Hepatocyte (in vitro differentiated cells): ENCODE results near the gene ZNF146. TPM values are rescaled to one million over a fixed set of nuclear protein-coding genes. Genes with fewer than 3 reads are reported as not detected.
"Not testable (repeated sequence)": the region's sequence is repeated elsewhere in the genome, so short reads cannot be mapped to it uniquely, and the experiment has no call there.

Experiments
- DNase-seq: peaks from one replicate; pipeline ENCODE4 v3.0.0-alpha.2; 2016; ENCODE audit warnings: low spot score
- H2AFZ ChIP-seq: fragments of 200-600 bp; sonication (generic); 2 replicates; pipeline ENCODE4 v1.6.0; 2016; ENCODE audit warnings: antibody characterized with exemption, mild to moderate bottlenecking
- H3K27ac ChIP-seq: fragments of 200-600 bp; sonication (generic); 2 replicates; pipeline ENCODE4 v1.5.1; 2016; ENCODE audit warnings: mild to moderate bottlenecking
- H3K27me3 ChIP-seq: fragments of 200-600 bp; sonication (generic); 2 replicates; pipeline ENCODE4 v1.6.1; 2016
- H3K36me3 ChIP-seq: fragments of 200-600 bp; sonication (generic); replicated peaks from 2 replicates; pipeline ENCODE4 v1.5.1; 2016; ENCODE audit warnings: low read depth; ENCODE audit not compliant: insufficient read depth
- H3K4me1 ChIP-seq: fragments of 200-600 bp; sonication (generic); 2 replicates; pipeline ENCODE4 v1.5.1; 2016; ENCODE audit warnings: mild to moderate bottlenecking, moderate library complexity; ENCODE audit not compliant: insufficient read depth
- H3K4me2 ChIP-seq: fragments of 200-600 bp; sonication (generic); 2 replicates; pipeline ENCODE4 v1.6.0; 2016
- H3K4me3 ChIP-seq: fragments of 200-600 bp; sonication (generic); 2 replicates; pipeline ENCODE4 v1.5.1; 2016; ENCODE audit warnings: mild to moderate bottlenecking
- H3K79me2 ChIP-seq: fragments of 200-600 bp; sonication (generic); 2 replicates; pipeline ENCODE4 v1.6.0; 2017; ENCODE audit warnings: mild to moderate bottlenecking
- H3K9me2 ChIP-seq: fragments of 200-600 bp; sonication (generic); replicated peaks from 2 replicates; pipeline ENCODE4 v1.6.0; 2017; ENCODE audit warnings: mild to moderate bottlenecking; ENCODE audit not compliant: insufficient read depth
- H3K9me3 ChIP-seq: fragments of 200-600 bp; sonication (generic); 2 replicates; pipeline ENCODE4 v1.5.1; 2016; ENCODE audit warnings: low read depth, mild to moderate bottlenecking
- H4K20me1 ChIP-seq: fragments of 200-600 bp; sonication (generic); 2 replicates; pipeline ENCODE4 v1.6.0; 2016; ENCODE audit warnings: mild to moderate bottlenecking; ENCODE audit not compliant: insufficient read depth, poor library complexity, severe bottlenecking
- CTCF ChIP-seq: fragments of 200-600 bp; sonication (generic); IDR thresholded peaks from 2 replicates; pipeline ENCODE4 v1.5.1; 2016; ENCODE audit warnings: antibody characterized with exemption, mild to moderate bottlenecking; ENCODE audit not compliant: poor library complexity
- EZH2 ChIP-seq: fragments of 200-600 bp; sonication (generic); IDR thresholded peaks from 2 replicates; pipeline ENCODE4 v1.6.1; 2016; ENCODE audit warnings: antibody characterized with exemption, mild to moderate bottlenecking, borderline replicate concordance
- EZH2phosphoT487 ChIP-seq: fragments of 200-600 bp; sonication (generic); IDR thresholded peaks from one replicate; pipeline ENCODE4 v1.6.1; 2018; ENCODE audit warnings: antibody characterized with exemption, mild to moderate bottlenecking, low read depth, moderate library complexity; ENCODE audit not compliant: unreplicated experiment, severe bottlenecking
- WGBS: methylation state at CpG from one replicate; pipeline ENCODE4 v1.1.6; 2016; ENCODE audit warnings: low lambda C conversion rate; ENCODE audit errors: missing lambda C conversion rate; 5-methylcytosine and 5-hydroxymethylcytosine counted together
- polyA plus RNA-seq: library from polyadenylated mRNA; unstranded; fragments of >200 nt; fragmentation: Nextera tagmentation; extraction: Ambion mirVana; gene quantifications from 2 replicates; pipeline ENCODE4 v1.2.1, GENCODE V29; 2016
- total RNA-seq: library from RNA; depleted of rRNA; stranded (reverse); fragments of >200 nt; gene quantifications from 2 replicates; pipeline ENCODE4 v1.2.3, GENCODE V29; 2014

ZNF146 gene
- total and polyA plus RNA-seq, 2 experiments from 2014 or later, result 46.4 to 106 TPM

- no peaks in the 10 kb centered on the region for H3K9me2 ChIP-seq
- no peak overlapping the region for H2AFZ ChIP-seq
- H3K4me2 ChIP-seq, result no peak overlapping the region
- over 99% methylated on average over 4 of the region's 4 CpGs for WGBS
- H4K20me1 ChIP-seq, result peaks cover 53% of the 10 kb centered on the region
- no peak overlapping the region for H3K4me3 ChIP-seq
- H3K27ac ChIP-seq, result no peak overlapping the region
- no peaks in the 10 kb centered on the region for H3K27me3 ChIP-seq
- no peak for TF ChIP-seq CTCF
- no peak for TF ChIP-seq EZH2phosphoT487
- no peak for TF ChIP-seq EZH2
- no peaks in the 10 kb centered on the region for H3K9me3 ChIP-seq
- no peaks in the 10 kb centered on the region for H3K36me3 ChIP-seq
- H3K79me2 ChIP-seq, result peaks cover 99% of the 10 kb centered on the region
- H3K4me1 ChIP-seq, result no peaks in the 10 kb centered on the region
- no peak for DNase-seq
These were observed 7.6 kb downstream of the ZNF146 start for GRCh38 chr19:36222503-36222902.

- TF ChIP-seq EZH2 (no peak), EZH2phosphoT487 (no peak), CTCF (no peak)
- Histone ChIP-seq H3K27ac (no peak overlapping the region), H3K4me1 (no peaks in the 10 kb centered on the region), H3K4me2 (peak overlapping the region; percentile 2), H4K20me1 (peaks cover 45% of the 10 kb centered on the region), H3K9me3 (peaks cover 5% of the 10 kb centered on the region), H3K4me3 (no peak overlapping the region), H2AFZ (no peak overlapping the region), H3K9me2 (no peaks in the 10 kb centered on the region), H3K27me3 (no peaks in the 10 kb centered on the region), H3K36me3 (peaks cover 11% of the 10 kb centered on the region), H3K79me2 (peaks cover 98% of the 10 kb centered on the region)
- DNase-seq, result no peak
- WGBS, result 76% methylated on average over 5 of the region's 5 CpGs
These were observed 10.4 kb downstream of the ZNF146 start for GRCh38 chr19:36225219-36225892.

- not testable (repeated sequence) for H2AFZ ChIP-seq, H3K4me3 ChIP-seq, H3K4me1 ChIP-seq, H3K27ac ChIP-seq, H3K9me2 ChIP-seq, H4K20me1 ChIP-seq, H3K27me3 ChIP-seq, H3K4me2 ChIP-seq, DNase-seq
- Histone ChIP-seq H3K79me2 (peaks cover 28% of the 10 kb centered on the region), H3K36me3 (peaks cover 59% of the 10 kb centered on the region), H3K9me3 (peaks cover 55% of the 10 kb centered on the region)
- 61% methylated on average over 7 of the region's 7 CpGs for WGBS
These were observed 18.7 kb downstream of the ZNF146 start for GRCh38 chr19:36233626-36234025.

GRCh38 chr19:36236304-36236945 is 21.5 kb downstream of the ZNF146 start:
- peak overlapping the region; percentile 20 for H3K4me3 ChIP-seq
- no peak overlapping the region for H3K4me2 ChIP-seq
- peaks cover 53% of the 10 kb centered on the region for H3K36me3 ChIP-seq
- no peak overlapping the region for H3K27ac ChIP-seq
- peaks cover 6% of the 10 kb centered on the region for H3K79me2 ChIP-seq
- no peaks in the 10 kb centered on the region for H3K27me3 ChIP-seq
- DNase-seq, result no peak
- no peak overlapping the region for H2AFZ ChIP-seq
- TF ChIP-seq EZH2phosphoT487 (no peak), EZH2 (no peak), CTCF (no peak)
- H3K4me1 ChIP-seq, result no peaks in the 10 kb centered on the region
- WGBS, result 96% methylated on average over 6 of the region's 6 CpGs
- H3K9me3 ChIP-seq, result peaks cover 47% of the 10 kb centered on the region
- no peaks in the 10 kb centered on the region for H4K20me1 ChIP-seq
- no peaks in the 10 kb centered on the region for H3K9me2 ChIP-seq
